Chondrocyte (in vitro differentiated cells): ENCODE data around the gene PLIN5. TPM values are rescaled to one million over a fixed set of nuclear protein-coding genes. Genes with fewer than 3 reads are reported as not detected.

Experiments
- DNase-seq: peaks from one replicate; pipeline ENCODE4 v3.0.0; 2021; ENCODE audit warnings: mixed read lengths, low spot score
- H3K27ac Mint-ChIP-seq: one replicate; pipeline ENCODE4 v1.8.0; 2021; ENCODE audit warnings: mild to moderate bottlenecking, moderate library complexity, mixed read lengths; ENCODE audit not compliant: unreplicated experiment
- H3K27me3 Mint-ChIP-seq: 2 replicates; pipeline ENCODE4 v1.8.0; 2021; ENCODE audit warnings: low read depth, mixed read lengths
- H3K36me3 Mint-ChIP-seq: 2 replicates; pipeline ENCODE4 v1.8.0; 2021; ENCODE audit warnings: low read depth, mixed read lengths
- H3K4me1 Mint-ChIP-seq: 2 replicates; pipeline ENCODE4 v1.8.0; 2021; ENCODE audit warnings: low read depth, mild to moderate bottlenecking, mixed read lengths
- H3K4me3 Mint-ChIP-seq: one replicate; pipeline ENCODE4 v1.8.0; 2021; ENCODE audit warnings: mild to moderate bottlenecking, moderate library complexity, mixed read lengths; ENCODE audit not compliant: unreplicated experiment
- H3K9me3 Mint-ChIP-seq: 2 replicates; pipeline ENCODE4 v1.8.0; 2021; ENCODE audit warnings: low read depth, mixed read lengths
- total RNA-seq: library from RNA; stranded (reverse); gene quantifications from 3 replicates; pipeline ENCODE4 v1.2.1, GENCODE V29; 2021
- TF ChIP-seq, protein P1 (sequence below): fragments of 200-600 bp; sonication (generic); IDR thresholded peaks from 2 replicates; pipeline ENCODE4 v1.5.0; 2021; ENCODE audit warnings: antibody characterized with exemption, mild to moderate bottlenecking, moderate library complexity

Gene PLIN5
- total RNA-seq, 1 donor from 2014 or later, result not detected

DNA sequence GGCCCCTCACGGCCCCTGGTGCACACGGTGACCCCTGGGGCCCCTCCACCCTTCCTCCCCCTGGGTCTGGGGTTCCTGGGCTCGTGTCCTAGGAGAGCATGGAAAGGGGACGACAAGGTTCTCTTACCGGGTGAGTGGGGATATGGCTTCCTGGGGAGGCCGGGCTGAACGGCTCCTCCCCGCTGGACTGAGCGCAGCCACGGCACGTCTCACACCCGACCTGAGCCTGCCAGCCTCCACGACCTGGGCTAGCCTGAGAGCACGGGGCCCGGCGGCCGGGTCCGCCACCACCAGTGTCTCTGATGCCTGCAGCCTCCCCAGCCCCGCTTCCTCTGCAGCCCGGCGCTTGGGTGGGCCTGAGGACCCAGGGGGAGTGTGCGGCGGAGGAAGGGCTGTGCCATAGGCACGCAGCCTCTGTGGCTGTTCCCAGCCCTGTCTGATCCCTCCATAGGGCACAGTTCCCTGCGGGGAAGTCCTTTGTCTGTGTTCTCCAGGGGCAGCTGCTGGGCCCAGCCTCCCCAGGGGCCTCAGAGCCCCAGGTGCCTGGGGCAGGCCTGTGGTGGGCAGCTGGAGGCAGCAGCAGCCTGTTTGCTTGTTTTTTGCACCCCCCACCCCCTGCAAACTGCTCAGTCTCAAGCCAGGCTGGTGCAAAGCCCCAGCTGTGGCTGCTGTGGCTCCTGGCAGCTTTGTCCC is 31.7 kb downstream of the PLIN5 start:
- Mint-ChIP-seq H3K27ac (no peak overlapping the region), H3K27me3 (no peaks in the 10 kb centered on the region), H3K36me3 (peaks cover 11% of the 10 kb centered on the region), H3K4me1 (peaks cover 7% of the 10 kb centered on the region), H3K9me3 (no peaks in the 10 kb centered on the region), H3K4me3 (no peak overlapping the region)
- DNase-seq, result no peak
- TF ChIP-seq, protein P1, sequence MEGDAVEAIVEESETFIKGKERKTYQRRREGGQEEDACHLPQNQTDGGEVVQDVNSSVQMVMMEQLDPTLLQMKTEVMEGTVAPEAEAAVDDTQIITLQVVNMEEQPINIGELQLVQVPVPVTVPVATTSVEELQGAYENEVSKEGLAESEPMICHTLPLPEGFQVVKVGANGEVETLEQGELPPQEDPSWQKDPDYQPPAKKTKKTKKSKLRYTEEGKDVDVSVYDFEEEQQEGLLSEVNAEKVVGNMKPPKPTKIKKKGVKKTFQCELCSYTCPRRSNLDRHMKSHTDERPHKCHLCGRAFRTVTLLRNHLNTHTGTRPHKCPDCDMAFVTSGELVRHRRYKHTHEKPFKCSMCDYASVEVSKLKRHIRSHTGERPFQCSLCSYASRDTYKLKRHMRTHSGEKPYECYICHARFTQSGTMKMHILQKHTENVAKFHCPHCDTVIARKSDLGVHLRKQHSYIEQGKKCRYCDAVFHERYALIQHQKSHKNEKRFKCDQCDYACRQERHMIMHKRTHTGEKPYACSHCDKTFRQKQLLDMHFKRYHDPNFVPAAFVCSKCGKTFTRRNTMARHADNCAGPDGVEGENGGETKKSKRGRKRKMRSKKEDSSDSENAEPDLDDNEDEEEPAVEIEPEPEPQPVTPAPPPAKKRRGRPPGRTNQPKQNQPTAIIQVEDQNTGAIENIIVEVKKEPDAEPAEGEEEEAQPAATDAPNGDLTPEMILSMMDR, result no peak

DNA sequence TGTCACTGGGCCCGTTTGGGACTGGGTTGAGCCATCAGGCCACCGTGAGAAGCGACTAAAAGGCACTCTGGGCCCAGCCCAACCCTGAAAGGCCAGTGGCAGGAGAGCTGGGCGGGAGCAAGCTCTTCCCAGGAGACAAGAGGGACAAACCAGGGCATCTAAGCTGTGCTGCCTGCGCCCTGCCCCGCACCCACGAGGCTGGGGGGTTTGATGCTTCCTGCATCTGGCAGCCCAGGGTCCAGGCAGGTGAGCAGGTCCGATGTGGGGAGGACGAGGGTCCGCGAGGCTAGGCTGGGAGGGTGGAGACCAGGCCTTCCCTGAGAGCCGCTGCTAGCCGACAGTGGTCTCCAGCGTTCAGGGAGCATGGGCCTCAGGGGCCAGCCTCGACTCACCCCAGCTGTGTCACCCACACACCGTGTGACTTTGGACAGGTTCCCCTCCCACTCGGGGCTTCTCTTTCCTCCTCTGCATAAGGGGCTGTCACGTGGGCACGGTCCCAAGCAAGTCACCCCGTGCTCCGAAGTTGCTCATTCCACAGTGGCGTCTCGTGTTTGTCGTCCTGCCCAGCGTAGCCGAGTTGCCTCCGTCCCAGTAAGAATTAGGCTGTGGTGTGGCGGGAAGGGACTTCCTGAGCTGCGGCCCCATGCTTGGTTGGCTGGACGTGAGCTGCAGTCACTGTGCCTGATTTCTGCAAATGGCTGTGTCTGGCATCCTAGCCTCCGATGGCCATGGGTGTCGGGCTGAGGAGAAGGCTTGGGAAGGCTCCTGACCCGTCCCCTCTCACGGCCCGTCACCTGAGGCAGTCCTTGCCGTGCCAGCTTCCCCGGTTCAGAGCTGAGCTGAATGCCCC is 32.5 kb downstream of the PLIN5 start:
- H3K9me3 Mint-ChIP-seq, result no peaks in the 10 kb centered on the region
- TF ChIP-seq, protein P1, result no peak
- H3K4me1 Mint-ChIP-seq, result peaks cover 7% of the 10 kb centered on the region
- DNase-seq, result no peak
- no peak overlapping the region for H3K4me3 Mint-ChIP-seq
- no peaks in the 10 kb centered on the region for H3K27me3 Mint-ChIP-seq
- H3K27ac Mint-ChIP-seq, result no peak overlapping the region
- peaks cover 11% of the 10 kb centered on the region for H3K36me3 Mint-ChIP-seq

DNA sequence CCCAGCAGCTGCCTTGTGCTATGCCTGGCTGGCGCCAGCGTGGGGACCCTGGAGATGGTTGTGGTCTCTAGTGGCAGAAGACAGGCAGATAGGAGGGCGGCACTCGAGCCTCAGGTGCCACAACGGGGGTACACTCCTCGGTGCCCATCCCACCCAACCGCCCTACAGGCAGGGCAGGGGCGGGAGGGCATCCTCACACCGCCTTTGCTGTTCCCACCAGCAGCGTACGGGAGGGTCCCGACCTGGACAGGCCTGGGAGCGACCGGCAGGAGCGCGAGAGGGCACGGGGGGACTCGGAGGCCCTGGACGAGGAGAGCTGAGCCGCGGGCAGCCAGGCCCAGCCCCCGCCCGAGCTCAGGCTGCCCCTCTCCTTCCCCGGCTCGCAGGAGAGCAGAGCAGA is 33.3 kb downstream of the PLIN5 start:
- Mint-ChIP-seq H3K4me1 (peaks cover 6% of the 10 kb centered on the region), H3K27me3 (no peaks in the 10 kb centered on the region)
- DNase-seq, result peak; percentile 90

DNA sequence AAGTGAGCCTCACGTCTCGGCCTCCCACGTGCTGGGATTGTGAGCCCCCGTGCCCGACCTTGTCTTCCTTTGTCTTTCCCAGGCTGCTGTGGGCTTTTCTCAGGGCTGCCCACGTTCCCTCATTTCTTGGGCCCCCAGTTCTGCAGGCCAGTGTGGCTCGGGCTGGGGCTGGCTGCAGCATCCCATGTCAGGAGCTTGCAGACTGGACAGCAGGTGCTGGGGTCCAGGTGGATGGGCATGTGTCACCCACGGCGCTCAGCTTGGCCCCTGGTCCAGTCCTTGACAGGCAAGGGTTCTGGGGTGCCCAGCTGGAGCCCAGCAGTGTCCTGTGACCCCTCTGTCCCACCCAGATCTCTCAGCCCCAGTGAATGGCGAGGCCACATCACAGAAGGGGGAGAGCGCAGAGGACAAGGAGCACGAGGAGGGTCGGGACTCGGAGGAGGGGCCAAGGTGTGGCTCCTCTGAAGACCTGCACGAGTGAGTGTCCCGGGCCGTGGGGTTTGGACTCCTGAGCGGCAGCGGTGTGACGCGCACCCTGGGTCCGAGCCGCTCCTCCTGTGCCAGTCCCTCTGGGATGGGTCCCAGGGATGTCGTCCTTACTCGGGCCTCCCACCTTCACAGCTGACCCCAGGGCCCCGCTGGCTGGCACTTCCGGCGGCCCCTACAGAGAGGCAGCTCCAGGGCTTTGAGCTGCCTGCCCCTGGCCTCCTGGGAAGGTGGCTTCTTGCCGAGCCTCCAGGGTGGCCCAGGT is 34.0 kb downstream of the PLIN5 start:
- no peaks in the 10 kb centered on the region for H3K9me3 Mint-ChIP-seq
- H3K27me3 Mint-ChIP-seq, result no peaks in the 10 kb centered on the region
- H3K27ac Mint-ChIP-seq, result no peak overlapping the region
- no peaks in the 10 kb centered on the region for H3K4me1 Mint-ChIP-seq
- TF ChIP-seq, protein P1, result no peak
- DNase-seq, result peak; percentile 93
- H3K4me3 Mint-ChIP-seq, result no peak overlapping the region
- H3K36me3 Mint-ChIP-seq, result peaks cover 7% of the 10 kb centered on the region

More for the DNA sequence above, 33.3 kb downstream of the PLIN5 start:
- Mint-ChIP-seq H3K27ac (no peak overlapping the region), H3K36me3 (peaks cover 11% of the 10 kb centered on the region), H3K9me3 (no peaks in the 10 kb centered on the region), H3K4me3 (no peak overlapping the region)
- TF ChIP-seq, protein P1, result no peak

DNA sequence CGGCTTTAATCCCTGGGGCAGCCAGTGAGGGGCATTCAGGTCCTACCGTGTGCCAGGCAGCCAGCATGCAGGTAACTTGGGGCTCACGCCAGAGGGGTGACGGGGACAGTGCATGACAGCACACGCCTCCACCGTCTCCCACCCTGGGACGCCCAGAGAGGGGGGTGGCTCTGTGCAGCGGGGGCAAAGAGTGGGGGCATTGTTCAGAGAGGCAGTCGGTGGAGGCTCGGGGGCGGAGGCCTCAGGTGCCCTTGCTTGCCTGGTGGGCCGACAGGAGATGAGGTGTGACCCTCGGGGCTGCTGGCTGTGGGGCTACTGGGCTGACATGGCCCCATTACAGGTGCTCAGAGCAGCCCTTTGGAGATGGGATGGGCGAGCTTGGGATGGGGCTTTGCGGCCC is 35.2 kb downstream of the PLIN5 start:
- DNase-seq, result no peak
- Mint-ChIP-seq H3K4me3 (no peak overlapping the region), H3K4me1 (no peaks in the 10 kb centered on the region), H3K9me3 (no peaks in the 10 kb centered on the region), H3K27ac (no peak overlapping the region), H3K36me3 (peaks cover 8% of the 10 kb centered on the region), H3K27me3 (no peaks in the 10 kb centered on the region)
- TF ChIP-seq, protein P1, result no peak
